Natural killer cell (primary cell): ENCODE measurements around the gene AP1M1. TPM values are rescaled to one million over a fixed set of nuclear protein-coding genes. Genes with fewer than 3 reads are reported as not detected.

Experiments
- ATAC-seq, 3 donors: fragments of 150-1000 bp in 2 of 3; fragments of 200-7000 bp in 1 of 3; cut with Tn5 transposase; 1 replicate in 1 of 3; 2 replicates in 2 of 3; pipeline ENCODE4 v1.10.0; 2021; ENCODE audit warnings: mild to moderate bottlenecking in 2 of 3, moderate library complexity in 2 of 3
- DNase-seq, 2 donors: peaks; one replicate each; pipeline versions ENCODE4 v3.0.0 to v3.0.0-alpha.2; 2013 to 2021; ENCODE audit warnings: mixed read lengths in 1 of 2
- H3K27ac ChIP-seq: one replicate; pipeline ENCODE4 v1.5.1; 2013; ENCODE audit warnings: mild to moderate bottlenecking, low read length
- H3K27me3 ChIP-seq: one replicate; pipeline ENCODE4 v1.6.1; 2013; ENCODE audit warnings: low read length; ENCODE audit not compliant: control insufficient read depth, insufficient read depth
- H3K36me3 ChIP-seq: one replicate; pipeline ENCODE4 v1.6.1; 2013; ENCODE audit warnings: low read length; ENCODE audit not compliant: control insufficient read depth, insufficient read depth
- H3K4me1 ChIP-seq: one replicate; pipeline ENCODE4 v1.6.1; 2013; ENCODE audit warnings: low read length; ENCODE audit not compliant: control insufficient read depth, insufficient read depth
- H3K4me3 ChIP-seq: one replicate; pipeline ENCODE4 v1.5.1; 2013; ENCODE audit warnings: low read length
- H3K9me3 ChIP-seq: one replicate; pipeline ENCODE4 v1.6.1; 2013; ENCODE audit warnings: low read length; ENCODE audit not compliant: control insufficient read depth, insufficient read depth
- H3K27ac Mint-ChIP-seq, 2 donors: one replicate each; pipeline ENCODE4 v1.8.0; 2022; ENCODE audit warnings: mild to moderate bottlenecking in 2 of 2, mixed read lengths in 2 of 2, moderate library complexity in 1 of 2
- H3K27me3 Mint-ChIP-seq, 2 donors: one replicate each; pipeline ENCODE4 v1.8.0; 2022; ENCODE audit warnings: low read depth in 2 of 2, mixed read lengths in 2 of 2
- H3K36me3 Mint-ChIP-seq: one replicate; pipeline ENCODE4 v1.8.0; 2022; ENCODE audit warnings: mixed read lengths
- H3K4me1 Mint-ChIP-seq, 2 donors: one replicate each; pipeline ENCODE4 v1.8.0; 2022; ENCODE audit warnings: mixed read lengths in 2 of 2
- H3K4me3 Mint-ChIP-seq: one replicate; pipeline ENCODE4 v1.8.0; 2022; ENCODE audit warnings: mild to moderate bottlenecking, moderate library complexity, mixed read lengths
- H3K9me3 Mint-ChIP-seq, 2 donors: one replicate each; pipeline ENCODE4 v1.8.0; 2022; ENCODE audit warnings: mixed read lengths in 2 of 2
- WGBS: methylation state at CpG from one replicate; pipeline ENCODE4 v1.1.7; 2013; ENCODE audit warnings: missing lambda C conversion rate; ENCODE audit not compliant: insufficient coverage; 5-methylcytosine and 5-hydroxymethylcytosine counted together
- intact Hi-C: fragments of 100-400 bp; cut with micrococcal nuclease; formaldehyde crosslinking; loops from one replicate; pipeline ENCODE4 v1.14.2; 2022
- total RNA-seq, 4 donors: library from RNA; stranded (reverse); fragments of 120-200 nt in 1 of 4; gene quantifications; one replicate each; pipeline versions ENCODE4 v1.2.3 to v1.2.4, GENCODE V29; 2013 to 2022
- TF ChIP-seq, protein P1 (sequence below): fragments of 200-600 bp; IDR thresholded peaks from one replicate; pipeline ENCODE4 v1.8.0; 2022; ENCODE audit warnings: antibody characterized with exemption

AP1M1 gene
- total RNA-seq, 3 donors from 2014 or later (not counting 1 experiment from before 2014, with no cell fraction given): 99.0 to 124 (median 100) TPM

- Histone ChIP-seq H3K27me3 (no peaks in the 10 kb centered on the region), H3K36me3 (no peaks in the 10 kb centered on the region), H3K9me3 (no peaks in the 10 kb centered on the region), H3K27ac (no peak overlapping the region), H3K4me3 (no peak overlapping the region), H3K4me1 (peaks cover 12% of the 10 kb centered on the region)
- TF ChIP-seq, protein P1, sequence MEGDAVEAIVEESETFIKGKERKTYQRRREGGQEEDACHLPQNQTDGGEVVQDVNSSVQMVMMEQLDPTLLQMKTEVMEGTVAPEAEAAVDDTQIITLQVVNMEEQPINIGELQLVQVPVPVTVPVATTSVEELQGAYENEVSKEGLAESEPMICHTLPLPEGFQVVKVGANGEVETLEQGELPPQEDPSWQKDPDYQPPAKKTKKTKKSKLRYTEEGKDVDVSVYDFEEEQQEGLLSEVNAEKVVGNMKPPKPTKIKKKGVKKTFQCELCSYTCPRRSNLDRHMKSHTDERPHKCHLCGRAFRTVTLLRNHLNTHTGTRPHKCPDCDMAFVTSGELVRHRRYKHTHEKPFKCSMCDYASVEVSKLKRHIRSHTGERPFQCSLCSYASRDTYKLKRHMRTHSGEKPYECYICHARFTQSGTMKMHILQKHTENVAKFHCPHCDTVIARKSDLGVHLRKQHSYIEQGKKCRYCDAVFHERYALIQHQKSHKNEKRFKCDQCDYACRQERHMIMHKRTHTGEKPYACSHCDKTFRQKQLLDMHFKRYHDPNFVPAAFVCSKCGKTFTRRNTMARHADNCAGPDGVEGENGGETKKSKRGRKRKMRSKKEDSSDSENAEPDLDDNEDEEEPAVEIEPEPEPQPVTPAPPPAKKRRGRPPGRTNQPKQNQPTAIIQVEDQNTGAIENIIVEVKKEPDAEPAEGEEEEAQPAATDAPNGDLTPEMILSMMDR: no peak
- no peak for DNase-seq
- Mint-ChIP-seq H3K9me3 (no peaks in the 10 kb centered on the region), H3K27me3 (peaks cover 0 to 3% of the 10 kb centered on the region in 2 donors), H3K4me1 (no peaks in the 10 kb centered on the region), H3K36me3 (no peaks in the 10 kb centered on the region), H3K4me3 (no peak overlapping the region), H3K27ac (no peak overlapping the region)
- WGBS: 91% methylated on average over 14 of the region's 14 CpGs
- ATAC-seq: no peak
- intact Hi-C loops: no loop called here
Observed at GRCh38 chr19:16272945-16273344, 75.2 kb downstream of the AP1M1 start.

DNA sequence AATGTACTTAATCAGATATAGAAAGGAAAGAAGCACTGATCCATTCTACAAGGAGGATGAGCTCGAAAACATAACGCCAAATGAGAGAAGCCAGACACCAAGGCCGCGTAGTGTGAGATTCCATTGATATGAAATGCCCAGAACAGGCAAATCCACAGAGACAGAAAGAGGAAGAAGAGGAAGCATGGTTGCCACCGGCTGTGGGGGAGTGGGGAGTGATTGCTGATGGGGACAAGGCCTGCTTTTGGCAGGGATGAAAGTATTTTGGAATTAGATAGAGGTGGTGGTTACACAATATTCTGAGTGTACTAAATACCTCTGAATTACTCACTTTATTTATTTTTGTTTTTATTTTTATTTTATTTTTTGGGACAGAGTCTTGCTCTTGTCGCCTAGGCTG, 76.7 kb downstream of the AP1M1 start:
- no peaks in the 10 kb centered on the region for H3K36me3 Mint-ChIP-seq
- H3K4me3 Mint-ChIP-seq: no peak overlapping the region
- Histone ChIP-seq H3K4me3 (no peak overlapping the region), H3K27ac (no peak overlapping the region), H3K27me3 (no peaks in the 10 kb centered on the region), H3K36me3 (no peaks in the 10 kb centered on the region), H3K9me3 (no peaks in the 10 kb centered on the region), H3K4me1 (no peaks in the 10 kb centered on the region)
- H3K27ac Mint-ChIP-seq: no peak overlapping the region
- intact Hi-C loops: no loop called here
- DNase-seq: no peak
- TF ChIP-seq, protein P1: no peak
- H3K9me3 Mint-ChIP-seq: no peaks in the 10 kb centered on the region
- 69% methylated on average over 6 of the region's 6 CpGs for WGBS
- peaks cover 0 to 3% of the 10 kb centered on the region in 2 donors for H3K27me3 Mint-ChIP-seq
- no peaks in the 10 kb centered on the region for H3K4me1 Mint-ChIP-seq
- ATAC-seq: no peak

- DNase-seq (no peak), ATAC-seq (no peak)
- intact Hi-C loops: no loop called here
- H3K4me3 ChIP-seq: no peak overlapping the region
- no peak overlapping the region for H3K4me3 Mint-ChIP-seq
- H3K27ac ChIP-seq: no peak overlapping the region
- WGBS: 86% methylated on average over 4 of the region's 4 CpGs
- no peaks in the 10 kb centered on the region for H3K9me3 ChIP-seq
- TF ChIP-seq, protein P1: no peak
- peaks cover 12% of the 10 kb centered on the region for H3K4me1 ChIP-seq
- H3K36me3 ChIP-seq: no peaks in the 10 kb centered on the region
- H3K36me3 Mint-ChIP-seq: no peaks in the 10 kb centered on the region
- no peaks in the 10 kb centered on the region for H3K9me3 Mint-ChIP-seq
- no peaks in the 10 kb centered on the region for H3K27me3 ChIP-seq
- peaks cover 0 to 6% of the 10 kb centered on the region in 2 donors for H3K4me1 Mint-ChIP-seq
- no peak overlapping the region for H3K27ac Mint-ChIP-seq
- peaks cover 5 to 19% of the 10 kb centered on the region in 2 donors for H3K27me3 Mint-ChIP-seq
Observed at GRCh38 chr19:16280306-16280705, 82.6 kb downstream of the AP1M1 start.

- Histone ChIP-seq H3K27ac (no peak overlapping the region), H3K4me1 (peaks cover 23% of the 10 kb centered on the region), H3K4me3 (no peak overlapping the region), H3K36me3 (no peaks in the 10 kb centered on the region), H3K9me3 (no peaks in the 10 kb centered on the region), H3K27me3 (no peaks in the 10 kb centered on the region)
- WGBS: 92% methylated on average over 5 of the region's 5 CpGs
- no peak overlapping the region for H3K27ac Mint-ChIP-seq
- H3K36me3 Mint-ChIP-seq: no peaks in the 10 kb centered on the region
- no peak for DNase-seq
- ATAC-seq: no peak
- H3K4me1 Mint-ChIP-seq: peaks cover 0 to 13% of the 10 kb centered on the region in 2 donors
- no peaks in the 10 kb centered on the region for H3K9me3 Mint-ChIP-seq
- TF ChIP-seq, protein P1: no peak
- H3K4me3 Mint-ChIP-seq: no peak overlapping the region
- intact Hi-C loops: no loop called here
- H3K27me3 Mint-ChIP-seq: peaks cover 5 to 20% of the 10 kb centered on the region in 2 donors
Observed at GRCh38 chr19:16281743-16282142, 84.0 kb downstream of the AP1M1 start.
